ENCODE data around the gene KIR3DL1.
"Not testable (repeated sequence)": the region's sequence is repeated elsewhere in the genome, so short reads cannot be mapped to it uniquely, and the experiment has no call there.

KIR3DL1 gene

DNA sequence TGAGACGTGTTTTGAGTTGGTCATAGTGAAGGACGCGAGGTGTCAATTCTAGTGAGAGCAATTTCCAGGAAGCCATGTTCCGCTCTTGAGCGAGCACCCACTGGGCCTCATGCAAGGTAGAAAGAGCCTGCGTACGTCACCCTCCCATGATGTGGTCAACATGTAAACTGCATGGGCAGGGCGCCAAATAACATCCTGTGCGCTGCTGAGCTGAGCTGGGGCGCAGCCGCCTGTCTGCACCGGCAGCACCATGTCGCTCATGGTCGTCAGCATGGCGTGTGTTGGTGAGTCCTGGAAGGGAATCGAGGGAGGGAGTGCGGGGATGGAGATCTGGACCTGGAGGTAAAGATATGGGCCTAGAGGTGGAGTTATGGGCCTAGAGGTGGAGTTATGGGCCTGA lies at the start of gene KIR3DL1:
KIR3DL1 (plus strand) TSS at position 218 of the 400 bp plus-strand sequence.
- CTCF ChIA-PET; POLR2A ChIA-PET; DNase-seq (ENCODE audit: extremely low spot score): not testable (repeated sequence)

DNA sequence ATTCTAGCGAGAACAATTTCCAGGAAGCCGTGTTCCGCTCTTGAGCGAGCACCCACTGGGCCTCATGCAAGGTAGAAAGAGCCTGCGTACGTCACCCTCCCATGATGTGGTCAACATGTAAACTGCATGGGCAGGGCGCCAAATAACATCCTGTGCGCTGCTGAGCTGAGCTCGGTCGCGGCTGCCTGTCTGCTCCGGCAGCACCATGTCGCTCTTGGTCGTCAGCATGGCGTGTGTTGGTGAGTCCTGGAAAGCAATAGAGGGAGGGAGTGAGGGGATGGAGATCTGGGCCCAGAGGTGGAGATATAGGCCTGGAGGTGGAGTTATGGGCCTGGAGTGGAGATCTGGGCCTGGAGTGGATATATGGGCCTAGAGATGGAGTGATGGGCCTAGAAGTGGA lies 46.6 kb upstream of the KIR3DL1 start, which contains the start of gene KIR2DL1:
KIR2DL1 (plus strand) TSS at position 148 of the 400 bp plus-strand sequence; CDS start at position 206, 58 bp downstream.
- CTCF ChIA-PET; POLR2A ChIA-PET; DNase-seq (ENCODE audit: extremely low spot score): not testable (repeated sequence)

DNA sequence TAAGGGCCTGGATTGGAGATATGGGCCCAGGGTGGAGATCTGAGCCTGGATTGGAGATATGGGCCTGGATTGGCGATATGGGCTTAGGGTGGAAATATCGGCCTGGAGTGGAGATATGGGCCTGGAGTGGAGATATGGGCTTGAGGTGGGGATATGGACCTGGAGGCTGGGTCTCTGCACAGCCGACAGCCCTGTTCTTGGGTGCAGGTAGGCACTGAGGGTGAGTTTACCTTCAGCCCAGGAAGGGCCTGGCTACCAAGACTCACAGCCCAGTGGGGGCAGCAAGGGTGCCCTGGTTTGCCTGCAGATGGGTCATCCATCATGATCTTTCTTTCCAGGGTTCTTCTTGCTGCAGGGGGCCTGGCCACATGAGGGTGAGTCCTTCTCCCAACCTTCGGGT lies 45.8 kb upstream of the KIR3DL1 start:
- POLR2A ChIA-PET; DNase-seq (ENCODE audit: extremely low spot score); CTCF ChIA-PET: not testable (repeated sequence)

DNA sequence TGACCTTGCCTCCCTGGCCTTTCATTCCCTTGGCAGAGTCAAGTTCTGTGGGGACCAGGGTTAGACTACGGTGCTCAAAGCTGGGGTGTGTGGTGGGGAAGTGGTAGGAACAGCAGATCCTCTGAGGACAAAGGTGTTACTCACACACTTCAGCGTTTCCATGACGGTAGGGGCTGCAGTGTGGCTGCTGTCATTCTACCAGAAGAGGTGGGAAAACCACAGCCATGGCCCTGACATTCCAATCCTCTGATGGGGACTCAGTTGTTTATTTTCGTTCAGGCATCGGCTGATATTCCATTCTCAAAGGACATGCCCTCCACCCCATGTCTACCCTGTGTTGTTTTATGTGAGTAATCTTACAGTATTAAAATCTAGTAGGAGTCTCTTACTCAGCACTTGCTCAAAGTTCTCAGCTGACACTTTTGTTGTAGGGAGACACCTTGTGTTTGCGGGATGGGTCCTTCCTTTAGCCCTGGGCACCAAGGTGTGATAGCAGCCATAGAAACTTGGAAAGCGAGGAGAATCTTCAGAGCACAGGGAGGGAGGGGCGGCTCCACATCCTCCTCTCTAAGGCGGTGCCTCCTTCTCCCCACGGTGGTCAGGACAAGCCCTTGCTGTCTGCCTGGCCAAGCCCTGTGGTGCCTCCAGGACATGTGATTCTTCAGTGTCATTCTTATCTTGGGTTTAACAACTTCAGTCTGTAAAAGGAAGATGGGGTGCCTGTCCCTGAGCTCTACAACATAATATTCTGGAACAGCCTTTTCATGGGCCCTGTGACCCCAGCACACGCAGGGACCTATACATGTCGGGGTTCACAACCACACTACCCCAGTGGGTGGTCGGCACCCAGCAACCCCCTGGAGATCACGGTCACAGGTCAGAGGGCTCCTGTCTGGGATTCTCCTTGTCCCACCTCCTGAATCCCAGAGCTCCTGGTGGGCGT lies 45.0 kb upstream of the KIR3DL1 start:
- POLR2A ChIA-PET; DNase-seq (ENCODE audit: extremely low spot score); CTCF ChIA-PET: not testable (repeated sequence)

DNA sequence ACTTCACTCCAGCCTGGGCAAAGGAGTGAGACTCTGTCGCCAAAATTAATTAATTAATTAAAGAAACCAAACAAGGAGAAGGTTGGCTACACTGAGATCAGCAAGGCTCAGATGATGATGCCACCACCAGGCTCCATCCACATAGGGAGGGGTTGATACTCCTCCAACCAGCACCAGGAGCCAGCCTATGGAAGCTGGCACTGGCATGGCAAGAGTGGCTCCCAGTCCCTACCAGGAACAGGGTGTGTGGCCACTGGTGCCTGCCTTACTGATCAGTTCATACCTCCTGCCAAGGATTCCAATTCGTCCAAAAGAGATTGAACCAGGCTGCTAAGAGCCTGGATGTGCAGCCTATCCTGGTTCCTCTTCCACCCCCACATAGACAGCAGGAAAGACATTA lies 43.6 kb upstream of the KIR3DL1 start:
- POLR2A ChIA-PET; DNase-seq (ENCODE audit: extremely low spot score); CTCF ChIA-PET: not testable (repeated sequence)

DNA sequence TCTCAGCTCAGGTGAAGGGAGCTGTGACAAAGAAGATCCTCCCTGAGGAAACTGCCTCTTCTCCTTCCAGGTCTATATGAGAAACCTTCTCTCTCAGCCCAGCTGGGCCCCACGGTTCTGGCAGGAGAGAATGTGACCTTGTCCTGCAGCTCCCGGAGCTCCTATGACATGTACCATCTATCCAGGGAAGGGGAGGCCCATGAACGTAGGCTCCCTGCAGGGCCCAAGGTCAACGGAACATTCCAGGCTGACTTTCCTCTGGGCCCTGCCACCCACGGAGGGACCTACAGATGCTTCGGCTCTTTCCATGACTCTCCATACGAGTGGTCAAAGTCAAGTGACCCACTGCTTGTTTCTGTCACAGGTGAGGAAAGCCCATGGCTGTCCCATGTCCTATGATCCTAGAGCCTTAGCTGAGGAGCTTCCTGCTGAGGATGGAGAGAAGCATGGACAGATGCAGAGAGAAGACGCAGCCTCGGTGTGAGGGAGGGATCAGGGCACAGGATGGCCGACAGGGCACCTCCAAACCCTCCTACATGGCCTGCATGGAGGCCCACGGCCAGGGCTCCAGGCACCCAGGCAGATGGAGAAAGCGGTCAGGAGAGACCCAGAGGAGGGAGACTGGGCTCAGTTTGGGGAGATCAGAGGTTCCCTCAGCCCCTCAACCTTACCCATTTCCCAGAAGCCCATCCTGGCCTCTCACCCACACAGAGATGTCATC lies 41.0 kb upstream of the KIR3DL1 start:
- POLR2A ChIA-PET; CTCF ChIA-PET; DNase-seq (ENCODE audit: extremely low spot score): not testable (repeated sequence)

DNA sequence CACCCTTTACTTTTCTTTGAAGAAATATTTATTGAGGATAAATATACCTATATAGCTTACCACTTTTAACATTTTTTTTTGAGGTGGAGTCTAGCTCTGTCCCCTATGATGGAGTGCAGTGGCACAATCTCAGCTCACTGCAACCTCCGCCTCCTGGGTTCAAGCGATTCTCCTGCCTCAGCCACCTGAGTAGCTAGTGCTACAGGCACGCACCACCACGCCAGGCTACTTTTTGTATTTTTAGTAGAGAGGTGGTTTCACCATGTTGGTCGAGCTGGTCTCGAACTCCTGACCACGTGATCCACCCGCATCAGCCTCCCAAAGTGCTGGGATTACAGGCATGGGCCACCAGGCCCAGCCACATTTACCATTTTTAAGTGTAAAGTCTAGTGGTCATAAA lies 40.4 kb upstream of the KIR3DL1 start:
- DNase-seq (ENCODE audit: extremely low spot score); CTCF ChIA-PET; POLR2A ChIA-PET: not testable (repeated sequence)

DNA sequence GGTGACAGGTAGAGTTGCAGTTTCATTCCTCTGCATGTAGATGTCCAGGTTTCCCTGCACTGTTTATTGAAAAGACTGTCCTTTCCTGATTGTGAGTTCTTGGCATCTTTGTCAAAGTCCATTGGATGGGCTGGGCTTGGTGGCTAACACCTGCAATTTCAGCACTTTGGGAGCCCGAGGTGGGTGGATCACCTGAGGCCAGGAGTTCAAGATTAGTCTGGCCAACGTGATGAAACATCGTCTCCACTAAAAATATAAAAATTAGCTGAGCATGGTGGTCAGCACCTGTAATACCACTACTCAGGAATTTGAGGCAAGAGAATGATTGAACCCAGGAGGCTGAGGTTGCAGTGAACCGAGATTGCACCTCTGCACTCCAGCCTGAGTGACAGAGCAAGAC lies 38.4 kb upstream of the KIR3DL1 start:
- POLR2A ChIA-PET = not testable (repeated sequence)

DNA sequence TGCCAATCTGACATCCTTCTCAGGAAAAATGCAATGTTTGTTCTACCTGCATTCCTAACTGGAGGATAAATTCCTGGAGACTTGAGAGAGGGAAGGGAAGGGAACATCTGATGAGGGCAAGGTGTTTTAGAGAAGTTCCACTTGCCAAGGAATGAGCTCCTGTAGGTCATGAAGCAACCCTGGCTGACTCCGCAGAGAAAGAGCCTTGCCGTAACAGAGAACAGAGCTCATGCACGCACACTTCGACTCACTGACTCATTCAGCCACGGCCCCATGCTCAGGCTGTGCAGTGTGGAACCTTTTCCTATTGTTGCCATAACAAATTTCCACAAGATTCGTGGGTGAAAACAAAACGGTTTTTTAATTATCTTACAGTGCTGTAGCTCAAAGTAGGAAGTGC lies 37.4 kb upstream of the KIR3DL1 start:
- CTCF ChIA-PET; POLR2A ChIA-PET; DNase-seq (ENCODE audit: extremely low spot score): not testable (repeated sequence)

More for the DNA sequence above, 38.4 kb upstream of the KIR3DL1 start:
- DNase-seq (ENCODE audit: extremely low spot score); CTCF ChIA-PET: not testable (repeated sequence)

DNA sequence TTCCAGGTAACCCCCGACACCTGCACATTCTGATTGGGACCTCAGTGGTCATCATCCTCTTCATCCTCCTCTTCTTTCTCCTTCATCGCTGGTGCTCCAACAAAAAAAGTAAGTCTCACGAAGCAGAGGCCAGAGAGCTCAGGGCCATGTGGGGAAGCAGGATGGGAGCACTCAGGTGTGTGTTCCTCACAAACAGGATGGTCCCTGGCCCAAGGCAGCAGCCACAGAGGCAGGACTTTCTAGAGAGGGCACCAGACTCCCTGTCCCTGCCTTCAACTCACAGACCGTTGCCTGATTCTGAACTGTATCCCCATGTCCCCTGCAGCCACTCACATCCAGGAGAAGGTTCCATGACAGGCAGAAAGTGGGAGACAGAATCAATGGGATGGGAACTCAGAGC lies 33.4 kb upstream of the KIR3DL1 start:
- POLR2A ChIA-PET; DNase-seq (ENCODE audit: extremely low spot score); CTCF ChIA-PET: not testable (repeated sequence)

DNA sequence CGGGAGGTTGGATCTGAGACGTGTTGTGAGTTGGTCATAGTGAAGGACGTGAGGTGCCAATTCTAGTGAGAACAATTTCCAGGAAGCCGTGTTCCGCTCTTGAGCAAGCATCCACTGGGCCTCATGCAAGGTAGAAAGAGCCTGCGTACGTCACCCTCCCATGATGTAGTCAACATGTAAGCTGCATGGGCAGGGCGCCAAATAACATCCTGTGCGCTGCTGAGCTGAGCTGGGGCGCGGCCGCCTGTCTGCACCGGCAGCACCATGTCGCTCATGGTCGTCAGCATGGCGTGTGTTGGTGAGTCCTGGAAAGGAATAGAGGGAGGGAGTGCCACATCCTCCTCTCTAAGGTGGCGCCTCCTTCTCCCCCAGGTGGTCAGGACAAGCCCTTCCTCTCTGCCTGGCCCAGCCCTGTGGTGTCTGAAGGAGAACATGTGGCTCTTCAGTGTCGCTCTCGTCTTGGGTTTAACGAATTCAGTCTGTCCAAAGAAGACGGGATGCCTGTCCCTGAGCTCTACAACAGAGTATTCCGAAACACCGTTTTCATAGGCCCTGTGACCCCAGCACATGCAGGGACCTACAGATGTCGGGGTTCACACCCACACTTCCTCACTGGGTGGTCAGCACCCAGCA lies 30.1 kb upstream of the KIR3DL1 start:
- POLR2A ChIA-PET; CTCF ChIA-PET; DNase-seq (ENCODE audit: extremely low spot score): not testable (repeated sequence)

DNA sequence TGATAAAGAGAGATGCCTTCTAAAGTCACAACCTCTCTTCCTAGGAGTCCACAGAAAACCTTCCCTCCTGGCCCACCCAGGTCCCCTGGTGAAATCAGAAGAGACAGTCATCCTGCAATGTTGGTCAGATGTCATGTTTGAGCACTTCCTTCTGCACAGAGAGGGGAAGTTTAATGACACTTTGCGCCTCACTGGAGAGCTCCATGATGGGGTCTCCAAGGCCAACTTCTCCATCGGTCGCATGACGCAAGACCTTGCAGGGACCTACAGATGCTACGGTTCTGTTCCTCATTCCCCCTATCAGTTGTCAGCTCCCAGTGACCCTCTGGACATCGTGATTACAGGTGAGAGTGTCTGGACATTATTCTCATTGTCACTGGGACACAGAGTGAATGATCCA lies 28.1 kb upstream of the KIR3DL1 start:
- DNase-seq (ENCODE audit: extremely low spot score); CTCF ChIA-PET: not testable (repeated sequence)

DNA sequence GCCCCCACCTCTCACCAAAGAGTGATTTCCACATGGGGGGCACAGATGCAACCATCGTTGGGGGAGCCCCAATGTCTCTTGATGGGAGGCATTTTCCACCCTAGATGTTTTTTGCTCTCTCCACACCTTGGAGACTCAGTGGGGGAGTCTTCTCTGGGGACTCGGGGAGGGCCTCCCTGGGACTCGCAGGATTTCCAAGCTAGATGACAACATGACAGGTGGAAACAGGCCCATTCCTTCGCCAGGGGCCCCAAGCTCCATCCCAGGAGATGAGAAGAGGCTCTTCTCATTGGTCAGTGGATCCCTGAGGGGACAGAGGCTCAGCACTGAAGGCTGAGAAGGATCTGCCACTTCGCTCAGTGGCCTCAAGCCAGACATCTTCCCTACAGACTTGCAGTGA lies 25.6 kb upstream of the KIR3DL1 start:
- ChIA-PET POLR2A (no interaction called here), CTCF (no interaction called here)
- DNase-seq (ENCODE audit: extremely low spot score) = no peak
- TF ChIP-seq, protein P1, sequence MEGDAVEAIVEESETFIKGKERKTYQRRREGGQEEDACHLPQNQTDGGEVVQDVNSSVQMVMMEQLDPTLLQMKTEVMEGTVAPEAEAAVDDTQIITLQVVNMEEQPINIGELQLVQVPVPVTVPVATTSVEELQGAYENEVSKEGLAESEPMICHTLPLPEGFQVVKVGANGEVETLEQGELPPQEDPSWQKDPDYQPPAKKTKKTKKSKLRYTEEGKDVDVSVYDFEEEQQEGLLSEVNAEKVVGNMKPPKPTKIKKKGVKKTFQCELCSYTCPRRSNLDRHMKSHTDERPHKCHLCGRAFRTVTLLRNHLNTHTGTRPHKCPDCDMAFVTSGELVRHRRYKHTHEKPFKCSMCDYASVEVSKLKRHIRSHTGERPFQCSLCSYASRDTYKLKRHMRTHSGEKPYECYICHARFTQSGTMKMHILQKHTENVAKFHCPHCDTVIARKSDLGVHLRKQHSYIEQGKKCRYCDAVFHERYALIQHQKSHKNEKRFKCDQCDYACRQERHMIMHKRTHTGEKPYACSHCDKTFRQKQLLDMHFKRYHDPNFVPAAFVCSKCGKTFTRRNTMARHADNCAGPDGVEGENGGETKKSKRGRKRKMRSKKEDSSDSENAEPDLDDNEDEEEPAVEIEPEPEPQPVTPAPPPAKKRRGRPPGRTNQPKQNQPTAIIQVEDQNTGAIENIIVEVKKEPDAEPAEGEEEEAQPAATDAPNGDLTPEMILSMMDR (IDR thresholded peaks at IDR 0.05; ENCODE audit: control extremely low read depth, extremely low read depth, low read depth, missing control alignments) = no peak

More for the DNA sequence above, 28.1 kb upstream of the KIR3DL1 start:
- POLR2A ChIA-PET = not testable (repeated sequence)
